Neural cell (in vitro differentiated cells): ENCODE data around the gene SSR2.

Experiments used
- CTCF ChIP-seq: fragments of 450-650 bp; IDR thresholded peaks from 2 replicates; pipeline ENCODE4 v1.5.1; 2014; ENCODE audit warnings: antibody characterized with exemption, mild to moderate bottlenecking, moderate library complexity; ENCODE audit not compliant: poor library complexity, severe bottlenecking
- EP300 ChIP-seq: fragments of 450-650 bp; conservative IDR thresholded peaks from 2 replicates; pipeline ENCODE4 v1.6.1; 2014; ENCODE audit warnings: antibody characterized with exemption, mild to moderate bottlenecking, moderate library complexity; ENCODE audit not compliant: poor library complexity, severe bottlenecking
- EZH2 ChIP-seq: fragments of 200-600, 300-800 bp; shearing (Covaris generic), sonication (generic); IDR thresholded peaks from 2 replicates; pipeline ENCODE4 v1.6.1; 2014; ENCODE audit warnings: antibody characterized with exemption, low read length, borderline replicate concordance, mild to moderate bottlenecking; ENCODE audit not compliant: insufficient read depth, poor library complexity, severe bottlenecking
- POLR2AphosphoS5 ChIP-seq: IDR thresholded peaks from 2 replicates; pipeline ENCODE4 v1.6.1; 2012
- SMC3 ChIP-seq: fragments of 450-650 bp; conservative IDR thresholded peaks from 2 replicates; pipeline ENCODE4 v1.6.1; 2014; ENCODE audit warnings: antibody characterized with exemption, mild to moderate bottlenecking, moderate library complexity; ENCODE audit not compliant: poor library complexity

GRCh38 chr1:156042828-156043227 lies 22.1 kb upstream of the SSR2 start:
- TF ChIP-seq CTCF = no peak
- no peak for TF ChIP-seq EZH2
- TF ChIP-seq SMC3 = no peak
- no peak for TF ChIP-seq POLR2AphosphoS5
- no peak for TF ChIP-seq EP300
